ENCODE data around the gene KLHDC10. TPM values are rescaled to one million over a fixed set of nuclear protein-coding genes. Genes with fewer than 3 reads are reported as not detected.
"Not testable (repeated sequence)": the region's sequence is repeated elsewhere in the genome, so short reads cannot be mapped to it uniquely, and the experiment has no call there.

KLHDC10 gene
- polyA plus RNA-seq, 1 donor (not counting 4 experiments of a cell fraction or from before 2014, with no cell fraction given), result 22.7 TPM

DNA sequence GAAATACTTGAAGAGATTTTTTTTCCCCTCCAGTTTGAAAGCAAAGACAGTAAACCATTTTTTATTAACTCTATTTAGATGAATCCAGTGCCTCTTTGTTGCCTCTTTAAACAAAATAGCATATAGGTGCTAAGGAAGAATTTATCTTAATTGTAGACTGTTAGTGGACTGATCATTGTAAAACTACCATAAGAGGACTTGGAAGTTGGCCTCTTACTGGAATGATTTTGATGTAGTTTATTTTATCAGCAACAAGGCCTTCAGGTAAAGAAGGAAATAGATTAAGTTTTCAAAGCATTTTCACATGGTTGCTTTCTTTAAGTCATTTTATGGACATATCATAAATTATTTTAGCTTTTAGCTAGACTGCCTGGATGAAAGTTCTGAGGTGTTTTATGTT is 53.2 kb downstream of the KLHDC10 start:
- Histone ChIP-seq H4K20me1 (ENCODE audit: control insufficient read depth, extremely low read depth, insufficient read depth, low read length) (no peaks in the 10 kb centered on the region), H3K9ac (ENCODE audit: control insufficient read depth, extremely low read depth, insufficient read depth, low read length) (no peak overlapping the region), H3K9me3 (ENCODE audit: control insufficient read depth, low read depth, low read length) (no peaks in the 10 kb centered on the region), H3K79me2 (ENCODE audit: control insufficient read depth, insufficient read depth, low read length) (no peaks in the 10 kb centered on the region), H2AFZ (ENCODE audit: control insufficient read depth, low read length) (no peak overlapping the region), H3K4me1 (ENCODE audit: control insufficient read depth, extremely low read depth, insufficient read depth, low read length) (no peaks in the 10 kb centered on the region), H3K4me3 (ENCODE audit: control insufficient read depth in 2 of 3, extremely low read depth in 1 of 3, insufficient read depth in 2 of 3, low read depth in 1 of 3, low read length in 3 of 3) (no peak overlapping the region), H3K36me3 (ENCODE audit: control insufficient read depth in 2 of 2, extremely low read depth in 1 of 2, insufficient read depth in 2 of 2, low read length in 2 of 2) (peaks cover 0 to 13% of the 10 kb centered on the region in 2 experiments), H3K27me3 (ENCODE audit: control insufficient read depth, extremely low read depth, insufficient read depth, low read length) (no peaks in the 10 kb centered on the region), H3K9me1 (ENCODE audit: control insufficient read depth, extremely low read depth, insufficient read depth, low read length) (no peaks in the 10 kb centered on the region), H3K4me2 (ENCODE audit: control insufficient read depth, extremely low read depth, insufficient read depth, low read depth, low read length) (no peak overlapping the region), H3K27ac (ENCODE audit: control insufficient read depth, insufficient read depth, low read length) (no peak overlapping the region)
- FAIRE-seq, result no peak
- dilution Hi-C loops (cut with MboI; ENCODE audit: extremely low pct_ligation_motif_present, low sequenced_read_pairs), result no loop called here
- TF ChIP-seq CTCF (optimal IDR thresholded peaks at IDR 0.05 in 1 of 3, IDR thresholded peaks at IDR 0.05 in 1 of 3, conservative IDR thresholded peaks at IDR 0.05 in 1 of 3; ENCODE audit: extremely low read depth in 1 of 3, insufficient read depth in 2 of 3, low read length in 3 of 3), result no peak
- TF ChIP-seq EZH2 (IDR thresholded peaks at IDR 0.05; ENCODE audit: low read length), result no peak
- DNase-seq (ENCODE audit: low read depth, low spot score), result no peak

- FAIRE-seq, result no peak
- Histone ChIP-seq H3K9me3 (ENCODE audit: control insufficient read depth, low read depth, low read length) (no peaks in the 10 kb centered on the region), H3K27me3 (ENCODE audit: control insufficient read depth, extremely low read depth, insufficient read depth, low read length) (no peaks in the 10 kb centered on the region), H3K9ac (ENCODE audit: control insufficient read depth, extremely low read depth, insufficient read depth, low read length) (no peak overlapping the region), H3K9me1 (ENCODE audit: control insufficient read depth, extremely low read depth, insufficient read depth, low read length) (no peaks in the 10 kb centered on the region), H3K36me3 (ENCODE audit: control insufficient read depth in 2 of 2, extremely low read depth in 1 of 2, insufficient read depth in 2 of 2, low read length in 2 of 2) (peaks cover 5 to 15% of the 10 kb centered on the region in 2 experiments), H3K79me2 (ENCODE audit: control insufficient read depth, insufficient read depth, low read length) (no peaks in the 10 kb centered on the region), H3K27ac (ENCODE audit: control insufficient read depth, insufficient read depth, low read length) (no peak overlapping the region), H3K4me1 (ENCODE audit: control insufficient read depth, extremely low read depth, insufficient read depth, low read length) (no peaks in the 10 kb centered on the region), H2AFZ (ENCODE audit: control insufficient read depth, low read length) (no peak overlapping the region), H4K20me1 (ENCODE audit: control insufficient read depth, extremely low read depth, insufficient read depth, low read length) (no peaks in the 10 kb centered on the region), H3K4me3 (ENCODE audit: control insufficient read depth in 2 of 3, extremely low read depth in 1 of 3, insufficient read depth in 2 of 3, low read depth in 1 of 3, low read length in 3 of 3) (no peak overlapping the region), H3K4me2 (ENCODE audit: control insufficient read depth, extremely low read depth, insufficient read depth, low read depth, low read length) (no peak overlapping the region)
- DNase-seq (ENCODE audit: low read depth, low spot score), result no peak
- dilution Hi-C loops (cut with MboI; ENCODE audit: extremely low pct_ligation_motif_present, low sequenced_read_pairs), result no loop called here
- TF ChIP-seq CTCF (optimal IDR thresholded peaks at IDR 0.05 in 1 of 3, IDR thresholded peaks at IDR 0.05 in 1 of 3, conservative IDR thresholded peaks at IDR 0.05 in 1 of 3; ENCODE audit: extremely low read depth in 1 of 3, insufficient read depth in 2 of 3, low read length in 3 of 3), result no peak
- no peak for TF ChIP-seq EZH2 (IDR thresholded peaks at IDR 0.05; ENCODE audit: low read length)
These were observed 54.4 kb downstream of the KLHDC10 start for GRCh38 chr7:130124711-130125110.

DNA sequence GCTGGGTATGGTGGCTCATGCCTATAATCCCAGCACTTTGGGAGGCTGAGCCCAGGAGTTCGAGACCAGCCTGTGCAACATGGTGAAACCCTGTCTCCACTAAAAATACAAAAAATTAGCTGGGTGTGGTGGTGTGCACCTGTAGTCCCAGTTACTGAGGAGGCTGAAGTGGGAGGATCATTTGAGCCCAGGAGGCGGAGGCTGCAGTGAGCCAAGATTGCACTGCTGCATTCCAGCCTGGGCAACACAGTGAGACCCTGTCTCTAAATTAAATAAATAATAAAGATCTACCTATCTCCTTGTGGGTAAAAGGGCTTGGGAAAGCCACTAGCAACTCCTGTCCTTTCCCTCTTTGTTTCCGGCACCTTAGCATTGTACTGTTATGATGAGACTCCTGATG is 56.5 kb downstream of the KLHDC10 start:
- H3K27ac ChIP-seq (ENCODE audit: control insufficient read depth, insufficient read depth, low read length); H4K20me1 ChIP-seq (ENCODE audit: control insufficient read depth, extremely low read depth, insufficient read depth, low read length); H3K4me1 ChIP-seq (ENCODE audit: control insufficient read depth, extremely low read depth, insufficient read depth, low read length); H3K27me3 ChIP-seq (ENCODE audit: control insufficient read depth, extremely low read depth, insufficient read depth, low read length); H3K79me2 ChIP-seq (ENCODE audit: control insufficient read depth, insufficient read depth, low read length); H3K9ac ChIP-seq (ENCODE audit: control insufficient read depth, extremely low read depth, insufficient read depth, low read length); H3K4me3 ChIP-seq (ENCODE audit: control insufficient read depth in 2 of 3, extremely low read depth in 1 of 3, insufficient read depth in 2 of 3, low read depth in 1 of 3, low read length in 3 of 3); H2AFZ ChIP-seq (ENCODE audit: control insufficient read depth, low read length); H3K4me2 ChIP-seq (ENCODE audit: control insufficient read depth, extremely low read depth, insufficient read depth, low read depth, low read length); dilution Hi-C loops (cut with MboI; ENCODE audit: extremely low pct_ligation_motif_present, low sequenced_read_pairs); DNase-seq (ENCODE audit: low read depth, low spot score); FAIRE-seq; H3K9me1 ChIP-seq (ENCODE audit: control insufficient read depth, extremely low read depth, insufficient read depth, low read length); H3K9me3 ChIP-seq (ENCODE audit: control insufficient read depth, low read depth, low read length): not testable (repeated sequence)
- peaks cover 5 to 17% of the 10 kb centered on the region in 2 experiments for H3K36me3 ChIP-seq (ENCODE audit: control insufficient read depth in 2 of 2, extremely low read depth in 1 of 2, insufficient read depth in 2 of 2, low read length in 2 of 2)
